DMS53 treated with DMSO at 0.1 percent for 48 hours (cell line): ENCODE results near the gene FMO2.

Experiments used
- DNase-seq: peaks from one replicate; lab custom pipeline; 2025; ENCODE audit not compliant: unreplicated experiment; lab: John Stamatoyannopoulos, UW

The FMO2 gene

GRCh38 chr1:171173069-171173468, 12.0 kb upstream of the FMO2 start:
- no peak for DNase-seq

- no peak for DNase-seq
Observed at GRCh38 chr1:171174560-171175294, 10.4 kb upstream of the FMO2 start.

- no peak for DNase-seq
Observed at GRCh38 chr1:171177261-171177660, 7.8 kb upstream of the FMO2 start.

- no peak for DNase-seq
Observed at GRCh38 chr1:171179318-171180227, 5.5 kb upstream of the FMO2 start.

GRCh38 chr1:171180670-171181069, 4.4 kb upstream of the FMO2 start:
- no peak for DNase-seq

- DNase-seq = peak; percentile 70
Observed at GRCh38 chr1:171188388-171189266, 3.5 kb downstream of the FMO2 start.

GRCh38 chr1:171191992-171192391, 6.9 kb downstream of the FMO2 start:
- no peak for DNase-seq

GRCh38 chr1:171195767-171196166, 10.7 kb downstream of the FMO2 start:
- no peak for DNase-seq

- DNase-seq = no peak
Observed at GRCh38 chr1:171196351-171196750, 11.3 kb downstream of the FMO2 start.

GRCh38 chr1:171198081-171198480, 13.0 kb downstream of the FMO2 start:
- no peak for DNase-seq

- DNase-seq = no peak
Observed at GRCh38 chr1:171204296-171204695, 19.2 kb downstream of the FMO2 start.

GRCh38 chr1:171206204-171206977, 21.3 kb downstream of the FMO2 start:
- DNase-seq = no peak

- no peak for DNase-seq
Observed at GRCh38 chr1:171206978-171207355, 21.9 kb downstream of the FMO2 start.

- no peak for DNase-seq
Observed at GRCh38 chr1:171207377-171207776, 22.3 kb downstream of the FMO2 start.

GRCh38 chr1:171210355-171210754, 25.3 kb downstream of the FMO2 start:
- DNase-seq = no peak

- DNase-seq = no peak
Observed at GRCh38 chr1:171212607-171213351, 27.7 kb downstream of the FMO2 start.

- DNase-seq = no peak
Observed at GRCh38 chr1:171213559-171214454, 28.7 kb downstream of the FMO2 start.

GRCh38 chr1:171217658-171218443, 32.8 kb downstream of the FMO2 start:
- no peak for DNase-seq
